ENCODE results near the gene METRNL.
"Not testable (repeated sequence)": the region's sequence is repeated elsewhere in the genome, so short reads cannot be mapped to it uniquely, and the experiment has no call there.

Gene METRNL

GRCh38 chr17:83079352-83079747 lies at the start of gene METRNL:
TSS of gene METRNL (plus strand) at chr17:83079609. CDS start at chr17:83079816, 207 bp downstream.
- no peak for TF ChIP-seq CTCF (IDR thresholded peaks at IDR 0.05; ENCODE audit: extremely low read depth, missing control alignments)
- peak; percentile 99 for DNase-seq (ENCODE audit: low spot score)

GRCh38 chr17:83030432-83030831 lies 49.0 kb upstream of the METRNL start:
- no peak for DNase-seq (ENCODE audit: low spot score)
- TF ChIP-seq CTCF (IDR thresholded peaks at IDR 0.05; ENCODE audit: extremely low read depth, missing control alignments): no peak

- DNase-seq (ENCODE audit: low spot score): no peak
- no peak for TF ChIP-seq CTCF (IDR thresholded peaks at IDR 0.05; ENCODE audit: extremely low read depth, missing control alignments)
Observed at GRCh38 chr17:83031321-83031945, 48.0 kb upstream of the METRNL start.

GRCh38 chr17:83031946-83032451 lies 47.4 kb upstream of the METRNL start:
- DNase-seq (ENCODE audit: low spot score): not testable (repeated sequence)

- no peak for DNase-seq (ENCODE audit: low spot score)
- no peak for TF ChIP-seq CTCF (IDR thresholded peaks at IDR 0.05; ENCODE audit: extremely low read depth, missing control alignments)
Observed at GRCh38 chr17:83032781-83033180, 46.6 kb upstream of the METRNL start.

GRCh38 chr17:83034525-83034924 lies 44.9 kb upstream of the METRNL start:
- no peak for DNase-seq (ENCODE audit: low spot score)
- TF ChIP-seq CTCF (IDR thresholded peaks at IDR 0.05; ENCODE audit: extremely low read depth, missing control alignments): no peak

GRCh38 chr17:83035722-83036121 lies 43.7 kb upstream of the METRNL start:
- TF ChIP-seq CTCF (IDR thresholded peaks at IDR 0.05; ENCODE audit: extremely low read depth, missing control alignments): no peak
- no peak for DNase-seq (ENCODE audit: low spot score)

GRCh38 chr17:83036193-83036592 lies 43.2 kb upstream of the METRNL start:
- no peak for DNase-seq (ENCODE audit: low spot score)
- TF ChIP-seq CTCF (IDR thresholded peaks at IDR 0.05; ENCODE audit: extremely low read depth, missing control alignments): no peak
